ENCODE results near the gene GRIP2.

DNA sequence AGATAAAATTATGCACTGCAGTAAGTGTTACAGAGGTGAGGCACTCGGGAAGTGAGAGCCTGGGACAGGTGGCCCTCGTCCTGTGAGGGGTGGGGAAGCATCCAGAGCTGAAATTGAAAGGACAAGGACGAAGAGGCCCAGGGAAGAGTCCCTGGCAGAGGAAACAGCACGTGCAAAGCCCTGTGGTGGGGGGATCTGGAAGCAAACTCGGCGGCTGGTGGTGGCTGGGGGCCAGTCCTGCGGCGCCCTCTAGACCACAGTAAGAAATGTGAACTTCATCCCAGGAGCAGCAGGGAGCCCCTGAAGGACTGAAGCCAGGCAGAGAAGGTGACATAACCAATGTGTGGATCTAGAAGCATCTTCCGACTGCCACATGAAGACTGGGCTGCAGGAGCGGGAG lies 42.8 kb downstream of the GRIP2 start:
- TF ChIP-seq EZH2 (IDR thresholded peaks at IDR 0.05; ENCODE audit: borderline replicate concordance, low read depth, low read length) (no peak), TGIF2 (CRISPR knock-in tag; IDR thresholded peaks at IDR 0.05) (no peak), NFATC3 (IDR thresholded peaks at IDR 0.05) (no peak), SIN3B (IDR thresholded peaks at IDR 0.05; ENCODE audit: low read depth) (no peak), NR1H2 (CRISPR knock-in tag; IDR thresholded peaks at IDR 0.05) (no peak), NFIX (CRISPR knock-in tag; IDR thresholded peaks at IDR 0.05; ENCODE audit: low read depth) (no peak), ZNF274 (IDR thresholded peaks at IDR 0.05; ENCODE audit: borderline replicate concordance, low read depth, low read length) (no peak), NR2C2 (CRISPR knock-in tag; IDR thresholded peaks at IDR 0.05) (no peak), NR2C2 (tag; IDR thresholded peaks at IDR 0.05) (no peak), NCOA2 (IDR thresholded peaks at IDR 0.05; ENCODE audit: partially characterized antibody in 2 of 2) (no peak)
- TF ChIP-seq, protein P1, sequence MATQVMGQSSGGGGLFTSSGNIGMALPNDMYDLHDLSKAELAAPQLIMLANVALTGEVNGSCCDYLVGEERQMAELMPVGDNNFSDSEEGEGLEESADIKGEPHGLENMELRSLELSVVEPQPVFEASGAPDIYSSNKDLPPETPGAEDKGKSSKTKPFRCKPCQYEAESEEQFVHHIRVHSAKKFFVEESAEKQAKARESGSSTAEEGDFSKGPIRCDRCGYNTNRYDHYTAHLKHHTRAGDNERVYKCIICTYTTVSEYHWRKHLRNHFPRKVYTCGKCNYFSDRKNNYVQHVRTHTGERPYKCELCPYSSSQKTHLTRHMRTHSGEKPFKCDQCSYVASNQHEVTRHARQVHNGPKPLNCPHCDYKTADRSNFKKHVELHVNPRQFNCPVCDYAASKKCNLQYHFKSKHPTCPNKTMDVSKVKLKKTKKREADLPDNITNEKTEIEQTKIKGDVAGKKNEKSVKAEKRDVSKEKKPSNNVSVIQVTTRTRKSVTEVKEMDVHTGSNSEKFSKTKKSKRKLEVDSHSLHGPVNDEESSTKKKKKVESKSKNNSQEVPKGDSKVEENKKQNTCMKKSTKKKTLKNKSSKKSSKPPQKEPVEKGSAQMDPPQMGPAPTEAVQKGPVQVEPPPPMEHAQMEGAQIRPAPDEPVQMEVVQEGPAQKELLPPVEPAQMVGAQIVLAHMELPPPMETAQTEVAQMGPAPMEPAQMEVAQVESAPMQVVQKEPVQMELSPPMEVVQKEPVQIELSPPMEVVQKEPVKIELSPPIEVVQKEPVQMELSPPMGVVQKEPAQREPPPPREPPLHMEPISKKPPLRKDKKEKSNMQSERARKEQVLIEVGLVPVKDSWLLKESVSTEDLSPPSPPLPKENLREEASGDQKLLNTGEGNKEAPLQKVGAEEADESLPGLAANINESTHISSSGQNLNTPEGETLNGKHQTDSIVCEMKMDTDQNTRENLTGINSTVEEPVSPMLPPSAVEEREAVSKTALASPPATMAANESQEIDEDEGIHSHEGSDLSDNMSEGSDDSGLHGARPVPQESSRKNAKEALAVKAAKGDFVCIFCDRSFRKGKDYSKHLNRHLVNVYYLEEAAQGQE (IDR thresholded peaks at IDR 0.05; ENCODE audit: borderline replicate concordance) = peak; percentile 33; the same call in 1 of the 2 replicates
- TF ChIP-seq, protein P1 (CRISPR knock-in tag; IDR thresholded peaks at IDR 0.05; ENCODE audit: low read depth) = no peak
- TF ChIP-seq, protein P2, sequence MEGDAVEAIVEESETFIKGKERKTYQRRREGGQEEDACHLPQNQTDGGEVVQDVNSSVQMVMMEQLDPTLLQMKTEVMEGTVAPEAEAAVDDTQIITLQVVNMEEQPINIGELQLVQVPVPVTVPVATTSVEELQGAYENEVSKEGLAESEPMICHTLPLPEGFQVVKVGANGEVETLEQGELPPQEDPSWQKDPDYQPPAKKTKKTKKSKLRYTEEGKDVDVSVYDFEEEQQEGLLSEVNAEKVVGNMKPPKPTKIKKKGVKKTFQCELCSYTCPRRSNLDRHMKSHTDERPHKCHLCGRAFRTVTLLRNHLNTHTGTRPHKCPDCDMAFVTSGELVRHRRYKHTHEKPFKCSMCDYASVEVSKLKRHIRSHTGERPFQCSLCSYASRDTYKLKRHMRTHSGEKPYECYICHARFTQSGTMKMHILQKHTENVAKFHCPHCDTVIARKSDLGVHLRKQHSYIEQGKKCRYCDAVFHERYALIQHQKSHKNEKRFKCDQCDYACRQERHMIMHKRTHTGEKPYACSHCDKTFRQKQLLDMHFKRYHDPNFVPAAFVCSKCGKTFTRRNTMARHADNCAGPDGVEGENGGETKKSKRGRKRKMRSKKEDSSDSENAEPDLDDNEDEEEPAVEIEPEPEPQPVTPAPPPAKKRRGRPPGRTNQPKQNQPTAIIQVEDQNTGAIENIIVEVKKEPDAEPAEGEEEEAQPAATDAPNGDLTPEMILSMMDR (IDR thresholded peaks at IDR 0.05 in 2 of 3, conservative IDR thresholded peaks at IDR 0.05 in 1 of 3; ENCODE audit: insufficient read depth in 2 of 3, low read depth in 1 of 3, low read length in 3 of 3) = peak; percentile 35 to 53 (median 48); a peak in 5 of 6 replicates

Data from K562 (cell line).